Activated T-helper 17 cell treated with anti-CD3 and anti-CD28 coated beads, Interleukin-2, amount 50 U/mL, for 72 hours (primary cell): Measurements from ENCODE around the gene SCGB1A1. TPM values are rescaled to one million over a fixed set of nuclear protein-coding genes. Genes with fewer than 3 reads are reported as not detected.
A peak's percentile ranks its signal among the peaks of the same experiment; 100 is the strongest.
"Not testable (repeated sequence)": the region's sequence is repeated elsewhere in the genome, so short reads cannot be mapped to it uniquely, and the experiment has no call there.

Source experiments
- ATAC-seq: fragments of 150-1000 bp; cut with Tn5 transposase; replicated peaks from 2 replicates; pipeline ENCODE4 v1.10.0; 2021; ENCODE audit warnings: mild to moderate bottlenecking, moderate library complexity
- H3K27ac Mint-ChIP-seq: one replicate; pipeline ENCODE4 v1.8.0; 2022; ENCODE audit warnings: mixed read lengths
- H3K27me3 Mint-ChIP-seq: one replicate; pipeline ENCODE4 v1.8.0; 2022; ENCODE audit warnings: mixed read lengths
- H3K36me3 Mint-ChIP-seq: one replicate; pipeline ENCODE4 v1.8.0; 2022; ENCODE audit warnings: low read depth, mild to moderate bottlenecking, mixed read lengths
- H3K4me1 Mint-ChIP-seq: one replicate; pipeline ENCODE4 v1.8.0; 2022; ENCODE audit warnings: mixed read lengths
- H3K4me3 Mint-ChIP-seq: one replicate; pipeline ENCODE4 v1.8.0; 2022; ENCODE audit warnings: mild to moderate bottlenecking, mixed read lengths
- H3K9me3 Mint-ChIP-seq: one replicate; pipeline ENCODE4 v1.8.0; 2022; ENCODE audit warnings: mixed read lengths
- total RNA-seq, 2 donors: library from RNA; stranded (reverse); gene quantifications; one replicate each; pipeline ENCODE4 v1.2.3, GENCODE V29; 2022

SCGB1A1 gene
- total RNA-seq, 2 donors from 2014 or later: not detected

DNA sequence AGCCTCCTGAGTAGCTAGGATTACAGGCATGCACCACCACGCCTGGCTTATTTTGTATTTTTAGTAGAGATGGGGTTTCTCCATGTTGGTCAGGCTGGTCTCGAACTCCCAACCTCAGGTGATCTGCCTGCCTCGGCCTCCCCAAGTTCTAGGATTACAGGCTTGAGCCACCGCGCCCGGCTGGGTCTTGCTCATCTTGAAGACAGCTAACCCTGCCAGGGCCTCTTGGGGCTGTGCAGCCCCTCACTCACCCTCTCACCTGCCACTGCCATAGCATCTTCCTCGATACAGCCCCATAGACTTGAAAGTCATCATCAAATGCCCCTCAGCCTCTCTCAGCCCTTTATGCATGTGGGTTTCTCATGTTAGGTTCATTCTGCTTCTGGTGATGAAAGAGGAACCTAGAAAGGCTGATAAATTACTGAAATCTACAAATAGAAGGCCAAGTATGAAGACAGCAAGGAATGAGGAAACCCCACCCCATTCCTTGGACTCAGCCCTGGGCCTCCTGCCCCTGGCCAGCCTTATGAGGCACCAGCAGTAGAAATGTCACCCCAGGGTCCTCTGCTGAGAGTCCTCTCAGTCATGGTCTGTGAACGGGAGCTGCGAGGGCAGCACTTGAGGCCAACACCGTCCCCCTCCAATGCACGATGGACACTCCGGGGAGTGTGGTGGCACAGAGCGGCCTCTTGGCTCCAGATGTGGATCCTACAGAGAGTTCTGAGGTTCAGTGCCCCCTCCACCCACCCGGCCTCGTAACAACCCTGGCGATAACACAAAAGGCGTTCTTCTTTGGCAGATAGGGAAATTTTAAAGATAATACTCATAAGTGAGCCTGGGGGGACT lies 24.8 kb downstream of the SCGB1A1 start:
- peaks cover 8% of the 10 kb centered on the region for H3K27me3 Mint-ChIP-seq
- no peak for ATAC-seq
- no peaks in the 10 kb centered on the region for H3K9me3 Mint-ChIP-seq
- H3K27ac Mint-ChIP-seq: no peak overlapping the region
- no peaks in the 10 kb centered on the region for H3K36me3 Mint-ChIP-seq
- H3K4me3 Mint-ChIP-seq: peak overlapping the region; percentile 67
- no peaks in the 10 kb centered on the region for H3K4me1 Mint-ChIP-seq

GRCh38 chr11:62444236-62444833 lies 25.5 kb downstream of the SCGB1A1 start:
- H3K4me1 Mint-ChIP-seq: no peaks in the 10 kb centered on the region
- H3K4me3 Mint-ChIP-seq: peak overlapping the region; percentile 67
- H3K9me3 Mint-ChIP-seq: no peaks in the 10 kb centered on the region
- H3K36me3 Mint-ChIP-seq: no peaks in the 10 kb centered on the region
- peak; percentile 51 for ATAC-seq
- no peak overlapping the region for H3K27ac Mint-ChIP-seq
- H3K27me3 Mint-ChIP-seq: peaks cover 8% of the 10 kb centered on the region

DNA sequence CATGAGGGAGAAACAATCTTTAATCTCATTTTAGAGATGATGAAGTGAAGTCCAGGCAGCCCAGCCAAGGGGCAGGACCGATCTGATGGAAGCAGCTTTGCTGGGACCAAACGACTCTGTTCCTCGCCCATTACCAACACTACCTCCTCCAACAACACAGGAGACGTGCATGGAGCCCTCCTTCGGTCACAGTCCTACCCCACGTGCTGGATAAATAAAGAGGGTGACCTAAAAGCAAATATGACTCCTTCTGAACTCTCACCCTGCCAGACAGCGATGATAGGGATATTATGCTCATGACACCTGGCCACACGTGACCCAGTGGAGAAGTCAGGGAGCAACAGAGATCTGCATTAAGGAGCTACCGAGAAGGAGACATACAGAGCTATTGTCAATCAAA lies 26.0 kb downstream of the SCGB1A1 start:
- H3K9me3 Mint-ChIP-seq: no peaks in the 10 kb centered on the region
- peak overlapping the region; percentile 67 for H3K4me3 Mint-ChIP-seq
- no peak for ATAC-seq
- H3K4me1 Mint-ChIP-seq: no peaks in the 10 kb centered on the region
- H3K27ac Mint-ChIP-seq: no peak overlapping the region
- H3K27me3 Mint-ChIP-seq: peaks cover 8% of the 10 kb centered on the region
- H3K36me3 Mint-ChIP-seq: no peaks in the 10 kb centered on the region

DNA sequence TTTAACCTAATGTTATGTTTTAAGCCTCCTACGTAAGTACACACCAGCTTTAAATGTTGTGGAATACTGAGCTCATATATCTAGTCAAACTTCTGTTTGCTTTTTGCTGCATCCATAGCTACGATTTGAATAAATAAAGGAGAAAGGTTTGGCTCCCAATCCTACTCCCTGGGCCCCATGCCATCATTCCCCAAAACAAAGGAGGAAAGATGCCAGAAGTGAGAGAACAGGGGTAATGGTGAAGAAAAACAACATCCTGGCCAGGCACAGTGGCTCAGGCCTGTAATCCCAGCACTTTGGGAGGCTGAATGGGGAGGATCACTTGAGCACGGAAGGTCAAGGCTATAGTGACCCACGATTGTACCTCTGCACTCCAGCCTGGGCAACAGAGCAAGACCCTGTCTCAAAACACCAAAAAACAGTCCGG lies 26.5 kb downstream of the SCGB1A1 start:
- Mint-ChIP-seq H3K4me1 (no peaks in the 10 kb centered on the region), H3K27ac (no peak overlapping the region), H3K9me3 (no peaks in the 10 kb centered on the region), H3K4me3 (no peak overlapping the region), H3K27me3 (peaks cover 8% of the 10 kb centered on the region), H3K36me3 (no peaks in the 10 kb centered on the region)
- no peak for ATAC-seq

DNA sequence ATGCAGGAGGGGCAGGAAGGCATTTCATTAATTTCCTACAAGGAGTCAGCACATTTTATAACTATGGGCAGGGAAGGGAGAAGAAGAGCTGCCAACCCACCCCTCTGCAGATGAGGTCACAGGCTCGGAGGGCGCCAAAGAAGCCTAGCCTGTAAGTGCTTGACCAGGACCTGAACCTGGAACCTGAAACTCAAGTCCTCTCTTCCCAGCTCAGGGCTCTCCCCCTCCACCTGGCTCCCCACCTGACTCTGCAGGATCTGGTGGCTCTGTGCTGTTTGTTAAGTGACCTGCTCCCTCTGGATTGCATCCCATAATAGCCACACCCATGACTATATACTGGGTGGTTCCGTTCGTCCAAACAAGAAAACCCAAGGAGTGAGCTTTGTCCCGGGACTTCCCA lies 27.3 kb downstream of the SCGB1A1 start:
- no peaks in the 10 kb centered on the region for H3K4me1 Mint-ChIP-seq

DNA sequence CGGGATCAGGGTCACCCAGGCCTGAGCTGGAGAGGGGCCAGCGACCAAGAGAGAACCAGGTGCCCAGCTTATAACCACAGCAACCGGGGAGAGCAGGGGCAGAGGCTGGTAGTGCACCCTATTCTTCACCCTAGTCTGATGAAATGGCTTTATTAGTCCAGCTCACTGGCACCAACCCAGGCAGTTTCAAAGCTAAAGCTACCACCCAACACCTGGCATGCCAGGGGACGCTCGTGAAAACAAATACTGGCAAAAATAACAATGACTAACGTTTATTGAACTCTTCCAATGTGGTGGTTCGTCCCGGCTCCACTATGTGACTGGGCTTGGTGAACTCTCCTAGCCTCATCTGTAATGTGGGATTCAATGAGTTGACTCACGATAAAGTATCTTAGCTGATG lies 30.6 kb downstream of the SCGB1A1 start:
- Mint-ChIP-seq H3K4me3 (no peak overlapping the region), H3K27ac (no peak overlapping the region), H3K4me1 (no peaks in the 10 kb centered on the region), H3K9me3 (no peaks in the 10 kb centered on the region), H3K36me3 (no peaks in the 10 kb centered on the region), H3K27me3 (peaks cover 8% of the 10 kb centered on the region)
- no peak for ATAC-seq

More for the DNA sequence above, 27.3 kb downstream of the SCGB1A1 start:
- Mint-ChIP-seq H3K9me3 (no peaks in the 10 kb centered on the region), H3K27ac (no peak overlapping the region), H3K27me3 (peaks cover 8% of the 10 kb centered on the region), H3K36me3 (no peaks in the 10 kb centered on the region), H3K4me3 (no peak overlapping the region)
- ATAC-seq: no peak

- H3K27me3 Mint-ChIP-seq, H3K27ac Mint-ChIP-seq, ATAC-seq, H3K4me1 Mint-ChIP-seq, H3K36me3 Mint-ChIP-seq, H3K9me3 Mint-ChIP-seq, H3K4me3 Mint-ChIP-seq: not testable (repeated sequence)
Observed at GRCh38 chr11:62449912-62450311, 31.1 kb downstream of the SCGB1A1 start.

- no peaks in the 10 kb centered on the region for H3K4me1 Mint-ChIP-seq
- no peaks in the 10 kb centered on the region for H3K9me3 Mint-ChIP-seq
- peaks cover 8% of the 10 kb centered on the region for H3K27me3 Mint-ChIP-seq
- H3K4me3 Mint-ChIP-seq: no peak overlapping the region
- no peak overlapping the region for H3K27ac Mint-ChIP-seq
- no peaks in the 10 kb centered on the region for H3K36me3 Mint-ChIP-seq
- no peak for ATAC-seq
Observed at GRCh38 chr11:62450543-62451240, 31.9 kb downstream of the SCGB1A1 start.

DNA sequence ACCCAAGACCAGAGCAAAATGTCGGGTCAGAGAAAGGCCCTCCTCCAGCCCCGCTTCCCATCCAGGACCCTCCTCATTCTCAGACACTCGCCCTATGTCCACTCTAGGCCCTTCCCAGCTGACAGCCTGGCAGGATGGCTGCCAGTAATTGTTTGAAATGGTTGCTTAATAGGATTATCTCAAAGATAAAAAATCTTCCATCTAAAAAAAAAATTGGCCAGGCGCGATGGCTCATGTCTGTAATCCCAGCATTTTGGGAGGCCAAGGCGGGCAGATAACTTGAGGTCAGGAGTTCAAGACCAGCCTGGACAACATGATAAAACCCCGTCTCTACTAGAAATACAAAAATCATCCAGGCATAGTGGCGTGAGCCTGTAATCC lies 32.4 kb downstream of the SCGB1A1 start:
- no peaks in the 10 kb centered on the region for H3K36me3 Mint-ChIP-seq
- H3K9me3 Mint-ChIP-seq: no peaks in the 10 kb centered on the region
- H3K4me3 Mint-ChIP-seq: no peak overlapping the region
- H3K4me1 Mint-ChIP-seq: no peaks in the 10 kb centered on the region
- H3K27ac Mint-ChIP-seq: no peak overlapping the region
- no peak for ATAC-seq
- peaks cover 5% of the 10 kb centered on the region for H3K27me3 Mint-ChIP-seq

DNA sequence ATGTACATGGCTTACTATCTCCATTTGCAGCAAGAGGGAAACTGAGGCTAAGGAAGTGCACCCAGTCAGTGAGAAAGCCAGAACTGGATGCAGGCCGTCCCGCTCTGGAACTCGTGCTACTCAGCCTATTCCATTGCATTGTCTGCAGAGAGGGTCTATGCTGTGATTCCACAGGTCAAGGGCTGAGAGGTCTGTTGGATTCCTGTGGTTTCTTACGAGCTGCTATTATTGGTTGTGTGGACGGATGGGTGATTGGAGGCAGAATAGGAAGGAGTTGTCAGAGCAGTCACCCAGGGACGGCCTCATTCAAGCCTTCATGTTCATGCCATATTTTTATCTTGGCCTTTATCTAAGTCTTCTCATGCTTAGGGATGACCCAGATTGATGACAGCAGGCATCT lies 33.4 kb downstream of the SCGB1A1 start:
- ATAC-seq: no peak
- no peaks in the 10 kb centered on the region for H3K9me3 Mint-ChIP-seq
- peaks cover 5% of the 10 kb centered on the region for H3K27me3 Mint-ChIP-seq
- no peak overlapping the region for H3K27ac Mint-ChIP-seq
- H3K4me3 Mint-ChIP-seq: no peak overlapping the region
- H3K36me3 Mint-ChIP-seq: no peaks in the 10 kb centered on the region
- H3K4me1 Mint-ChIP-seq: no peaks in the 10 kb centered on the region

DNA sequence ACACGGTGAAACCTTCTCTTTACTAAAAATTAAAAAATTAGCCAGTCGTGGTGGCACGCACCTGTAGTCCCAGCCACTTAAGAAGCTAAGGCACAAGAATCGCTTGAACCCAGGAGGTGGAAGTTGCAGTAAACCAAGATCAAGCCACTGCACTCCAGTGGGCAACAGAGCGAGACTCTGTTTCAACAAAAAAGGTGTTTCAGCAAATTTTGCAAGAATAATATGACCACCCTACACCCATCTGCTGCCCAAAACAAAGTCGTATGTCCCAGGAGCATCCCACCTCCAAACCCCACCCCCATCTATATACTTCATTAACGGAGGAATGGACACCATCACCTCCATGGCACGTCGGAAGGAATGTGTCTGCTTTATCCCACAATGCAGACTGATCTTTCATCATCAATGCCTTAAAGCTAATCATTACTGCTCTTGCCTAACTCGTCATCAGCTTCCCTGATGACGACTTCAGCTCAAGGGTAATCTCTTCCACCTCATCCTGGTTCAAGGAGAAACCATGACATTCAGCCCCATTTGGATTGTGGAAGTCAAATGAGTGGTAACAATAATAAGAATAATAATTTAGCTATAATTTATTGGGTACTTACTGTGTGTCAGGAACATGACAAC lies 34.1 kb downstream of the SCGB1A1 start:
- ATAC-seq: no peak
- H3K9me3 Mint-ChIP-seq: no peaks in the 10 kb centered on the region
- no peaks in the 10 kb centered on the region for H3K36me3 Mint-ChIP-seq
- H3K27me3 Mint-ChIP-seq: peaks cover under 1% of the 10 kb centered on the region
- H3K4me3 Mint-ChIP-seq: no peak overlapping the region
- no peaks in the 10 kb centered on the region for H3K4me1 Mint-ChIP-seq
- no peak overlapping the region for H3K27ac Mint-ChIP-seq

DNA sequence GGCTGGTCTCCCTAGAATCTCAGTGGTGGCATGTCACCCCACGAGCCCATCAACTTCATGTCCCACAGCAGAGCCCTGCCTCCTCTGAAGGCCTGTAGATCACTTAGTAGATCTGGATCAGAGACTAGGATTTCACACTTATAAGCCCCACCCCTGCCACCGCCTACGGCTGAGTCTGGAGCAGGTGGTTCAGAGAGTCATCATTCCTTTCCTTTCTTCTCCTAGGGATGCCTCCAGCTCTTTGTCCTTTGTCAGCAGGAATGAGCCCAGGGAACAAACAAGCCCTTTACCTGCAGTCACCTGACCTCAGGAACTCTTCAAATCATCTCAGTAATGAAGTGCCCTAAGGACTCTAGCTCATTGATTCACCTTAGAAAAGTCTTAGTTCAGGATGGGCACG lies 37.8 kb downstream of the SCGB1A1 start:
- no peaks in the 10 kb centered on the region for H3K9me3 Mint-ChIP-seq
- no peak for ATAC-seq
- H3K36me3 Mint-ChIP-seq: no peaks in the 10 kb centered on the region
- no peaks in the 10 kb centered on the region for H3K4me1 Mint-ChIP-seq
- H3K27ac Mint-ChIP-seq: no peak overlapping the region
- no peak overlapping the region for H3K4me3 Mint-ChIP-seq
- H3K27me3 Mint-ChIP-seq: no peaks in the 10 kb centered on the region

- Mint-ChIP-seq H3K36me3 (no peaks in the 10 kb centered on the region), H3K27ac (no peak overlapping the region), H3K9me3 (no peaks in the 10 kb centered on the region), H3K27me3 (no peaks in the 10 kb centered on the region), H3K4me3 (no peak overlapping the region), H3K4me1 (no peaks in the 10 kb centered on the region)
- ATAC-seq: no peak
Observed at GRCh38 chr11:62457478-62457877, 38.6 kb downstream of the SCGB1A1 start.

DNA sequence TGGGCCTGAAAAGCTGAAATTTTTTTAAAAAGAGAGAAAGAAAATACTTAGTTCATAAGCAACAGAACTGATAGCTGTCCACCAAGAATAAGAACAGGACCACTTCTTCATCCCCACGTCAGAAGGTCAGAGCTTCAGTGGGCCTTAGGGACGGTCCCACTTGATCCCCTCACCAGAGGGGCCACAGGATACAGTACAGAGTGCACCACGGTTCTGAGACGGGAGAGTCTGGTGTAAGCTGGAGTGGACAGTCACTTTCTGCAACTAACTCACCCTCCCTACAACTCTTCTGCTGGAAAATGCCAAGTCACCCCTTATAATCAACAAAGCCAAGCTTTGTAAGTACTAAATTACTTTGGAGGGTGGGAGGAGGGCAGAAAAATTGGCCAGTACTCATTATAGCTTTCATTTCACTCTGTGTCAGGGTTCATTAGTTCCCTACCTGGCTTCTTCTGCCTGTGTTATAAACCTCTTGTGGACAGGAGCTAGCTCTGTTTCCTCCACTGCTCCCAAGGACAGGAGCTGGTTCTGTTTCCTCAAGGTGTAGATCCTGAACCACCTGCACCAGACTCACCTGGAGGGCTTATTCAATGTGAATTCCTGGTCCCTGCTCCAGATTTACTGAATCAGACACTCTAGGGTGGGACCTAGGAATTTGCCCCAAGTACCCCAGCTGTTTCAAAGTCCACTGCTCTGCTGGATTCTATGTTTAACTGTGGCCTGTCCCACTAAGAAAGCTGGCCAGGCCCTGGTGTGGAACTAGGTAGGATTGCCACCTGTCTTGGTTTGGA lies 39.6 kb downstream of the SCGB1A1 start:
- no peaks in the 10 kb centered on the region for H3K27me3 Mint-ChIP-seq
- H3K4me3 Mint-ChIP-seq: no peak overlapping the region
- ATAC-seq: no peak
- H3K27ac Mint-ChIP-seq: no peak overlapping the region
- no peaks in the 10 kb centered on the region for H3K36me3 Mint-ChIP-seq
- no peaks in the 10 kb centered on the region for H3K4me1 Mint-ChIP-seq
- no peaks in the 10 kb centered on the region for H3K9me3 Mint-ChIP-seq
